Activated naive CD4-positive, alpha-beta T cell treated with anti-CD3 and anti-CD28 coated beads, Interleukin-2, amount 50 U/mL, for 72 hours (primary cell): ENCODE measurements around the gene BMP4. TPM values are rescaled to one million over a fixed set of nuclear protein-coding genes. Genes with fewer than 3 reads are reported as not detected.
A peak's percentile ranks its signal among the peaks of the same experiment; 100 is the strongest.
"Not testable (repeated sequence)": the region's sequence is repeated elsewhere in the genome, so short reads cannot be mapped to it uniquely, and the experiment has no call there.

Experiments used
- ATAC-seq, 2 donors: fragments of 150-1000 bp; cut with Tn5 transposase; 2 replicates each; pipeline ENCODE4 v1.10.0; 2021; ENCODE audit warnings: mild to moderate bottlenecking in 2 of 2, moderate library complexity in 2 of 2
- DNase-seq, 2 donors: peaks; one replicate each; pipeline ENCODE4 v3.0.0; 2021 to 2022; ENCODE audit warnings: low spot score in 2 of 2
- H3K27ac Mint-ChIP-seq, 2 donors: one replicate each; pipeline ENCODE4 v1.8.0; 2022; ENCODE audit warnings: mild to moderate bottlenecking in 2 of 2, mixed read lengths in 2 of 2
- H3K36me3 Mint-ChIP-seq, 2 donors: one replicate each; pipeline ENCODE4 v1.8.0; 2022; ENCODE audit warnings: mixed read lengths in 2 of 2
- H3K9me3 Mint-ChIP-seq, 2 donors: one replicate each; pipeline ENCODE4 v1.8.0; 2022; ENCODE audit warnings: mixed read lengths in 2 of 2
- total RNA-seq, 2 donors: library from RNA; stranded (reverse); gene quantifications; one replicate each; pipeline ENCODE4 v1.2.3, GENCODE V29; 2022

The BMP4 gene
- total RNA-seq: not detected

GRCh38 chr14:53956427-53957201 is at the start of gene BMP4:
Gene BMP4, minus strand, starts transcription at chr14:53956825. Its CDS starts 4,603 bp downstream, at chr14:53952222.
- ATAC-seq (peak; percentile 43), DNase-seq (no peak)
- no peak within 1 kb of the TSS for H3K27ac Mint-ChIP-seq
- H3K36me3 Mint-ChIP-seq: peaks cover 0 to 6% of the 10 kb centered on the region in 2 donors
- no peaks in the 10 kb centered on the region for H3K9me3 Mint-ChIP-seq

DNA sequence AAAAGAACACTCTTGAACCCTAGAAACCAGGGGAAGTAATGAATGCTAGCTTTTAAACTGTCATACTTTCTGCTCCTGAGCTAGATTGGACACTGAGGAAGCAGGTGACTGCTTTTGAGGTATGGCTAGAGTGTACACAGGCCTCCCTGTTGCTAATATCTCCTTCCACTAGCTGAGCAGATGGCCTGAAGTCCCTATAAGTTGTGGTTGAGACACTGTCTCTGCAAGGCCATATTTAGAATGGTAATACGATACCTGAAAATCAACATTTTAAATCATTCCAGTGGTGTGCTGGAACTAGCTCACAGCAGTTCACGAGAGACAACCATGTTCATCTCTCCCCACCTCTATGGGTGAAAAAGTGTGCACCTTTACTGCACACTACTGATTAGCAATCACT is 46.4 kb upstream of the BMP4 start:
- Mint-ChIP-seq H3K9me3 (peaks cover 11 to 15% of the 10 kb centered on the region in 2 donors), H3K36me3 (peaks cover 5 to 9% of the 10 kb centered on the region in 2 donors), H3K27ac (no peak overlapping the region)
- no peak for ATAC-seq
- no peak for DNase-seq

- ATAC-seq (no peak), DNase-seq (no peak)
- Mint-ChIP-seq H3K27ac (no peak overlapping the region), H3K9me3 (peaks cover 11 to 15% of the 10 kb centered on the region in 2 donors), H3K36me3 (peaks cover 5 to 9% of the 10 kb centered on the region in 2 donors)
Observed at GRCh38 chr14:54002653-54003052, 46.0 kb upstream of the BMP4 start.

- Mint-ChIP-seq H3K36me3 (peaks cover 3 to 5% of the 10 kb centered on the region in 2 donors), H3K9me3 (peaks cover 4 to 5% of the 10 kb centered on the region in 2 donors), H3K27ac (no peak overlapping the region)
- DNase-seq: no peak
- ATAC-seq: no peak
Observed at GRCh38 chr14:54001189-54001878, 44.7 kb upstream of the BMP4 start.

DNA sequence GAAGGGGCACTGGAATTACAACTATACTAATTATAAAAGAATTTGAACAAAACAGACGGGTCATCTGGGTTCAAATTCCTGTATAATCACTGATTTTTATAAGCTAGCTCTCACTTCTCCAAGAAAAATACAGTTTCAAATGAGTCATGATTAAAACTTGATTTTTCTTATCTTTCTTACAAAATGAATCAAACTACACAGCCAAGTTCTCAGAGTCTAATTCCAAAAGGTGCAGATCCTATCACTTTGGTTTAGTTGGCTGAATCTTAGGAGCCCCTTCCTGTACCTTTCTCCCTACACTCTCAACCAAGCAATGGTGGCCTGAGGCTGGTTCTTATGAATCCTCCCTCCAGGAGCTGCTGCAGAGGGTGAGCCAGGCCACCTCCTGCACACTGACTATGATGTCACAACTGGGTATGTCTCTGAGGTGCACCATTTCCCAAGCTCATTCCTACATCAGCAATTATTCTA is 43.8 kb upstream of the BMP4 start:
- ATAC-seq: no peak

DNA sequence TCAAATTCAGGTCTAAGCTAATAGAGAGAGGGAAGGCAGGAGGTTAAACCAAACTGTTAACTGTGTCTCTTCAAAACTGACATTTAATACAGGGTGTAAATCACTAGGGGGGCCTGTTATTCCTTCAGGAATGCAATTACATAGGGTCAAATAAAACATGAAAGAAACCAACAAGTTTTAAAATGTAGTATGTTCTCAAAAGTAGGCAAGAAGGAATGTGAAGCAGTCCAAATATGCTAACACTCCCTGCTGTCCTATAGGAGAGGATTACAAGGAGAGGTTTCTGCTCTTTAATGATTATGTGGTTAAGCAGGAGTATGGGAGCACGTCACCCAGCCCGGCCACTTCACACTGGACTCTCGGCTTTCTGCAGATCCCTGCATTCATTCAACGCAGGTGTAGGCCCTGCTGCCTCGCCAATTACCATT is 42.5 kb upstream of the BMP4 start:
- ATAC-seq (no peak), DNase-seq (no peak)
- Mint-ChIP-seq H3K36me3 (no peaks in the 10 kb centered on the region), H3K9me3 (no peaks in the 10 kb centered on the region), H3K27ac (no peak overlapping the region)

More for the DNA sequence above, 43.8 kb upstream of the BMP4 start:
- no peak overlapping the region for H3K27ac Mint-ChIP-seq
- no peaks in the 10 kb centered on the region for H3K36me3 Mint-ChIP-seq
- DNase-seq: no peak
- H3K9me3 Mint-ChIP-seq: no peaks in the 10 kb centered on the region

- no peak for DNase-seq
- no peak for ATAC-seq
- no peak overlapping the region for H3K27ac Mint-ChIP-seq
- H3K36me3 Mint-ChIP-seq: no peaks in the 10 kb centered on the region
- no peaks in the 10 kb centered on the region for H3K9me3 Mint-ChIP-seq
Observed at GRCh38 chr14:53996041-53996440, 39.4 kb upstream of the BMP4 start.

DNA sequence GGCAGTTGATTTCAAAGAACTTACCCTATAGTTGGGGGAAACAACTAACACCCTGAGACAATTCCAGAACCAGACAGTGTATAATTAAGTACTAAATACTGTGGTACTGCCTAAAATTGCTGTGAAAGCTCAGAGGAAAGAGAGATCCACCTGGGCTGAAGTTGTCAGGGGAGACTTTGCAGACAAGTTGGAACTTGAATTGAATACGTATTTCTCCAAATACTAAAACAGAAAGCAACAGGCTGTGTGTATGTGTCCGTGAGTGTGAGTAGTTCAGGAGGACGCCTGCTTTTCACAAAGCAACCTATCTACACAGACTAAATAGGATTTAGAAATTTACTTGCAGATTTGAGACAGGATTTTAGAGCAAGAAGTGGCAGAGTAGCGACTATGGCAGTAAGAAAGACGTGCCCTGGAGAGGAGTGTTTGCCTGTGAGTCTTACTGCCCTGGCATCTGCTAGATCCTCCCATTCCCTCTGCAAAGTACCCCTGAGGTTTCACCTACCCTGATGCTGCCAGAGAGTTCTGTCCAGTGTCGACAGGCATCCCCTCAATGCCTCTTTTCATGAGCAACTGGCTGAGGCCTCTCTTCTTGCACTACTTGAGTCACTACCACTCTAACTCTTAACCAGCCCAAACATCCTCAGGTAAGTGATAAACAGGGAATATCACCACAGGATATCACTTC is 37.4 kb upstream of the BMP4 start:
- DNase-seq (no peak), ATAC-seq (no peak)
- no peak overlapping the region for H3K27ac Mint-ChIP-seq
- no peaks in the 10 kb centered on the region for H3K36me3 Mint-ChIP-seq
- no peaks in the 10 kb centered on the region for H3K9me3 Mint-ChIP-seq

- peaks cover 8 to 12% of the 10 kb centered on the region in 2 donors for H3K9me3 Mint-ChIP-seq
- no peak for ATAC-seq
- H3K36me3 Mint-ChIP-seq: peaks cover 0 to 10% of the 10 kb centered on the region in 2 donors
Observed at GRCh38 chr14:53990978-53991377, 34.4 kb upstream of the BMP4 start.

DNA sequence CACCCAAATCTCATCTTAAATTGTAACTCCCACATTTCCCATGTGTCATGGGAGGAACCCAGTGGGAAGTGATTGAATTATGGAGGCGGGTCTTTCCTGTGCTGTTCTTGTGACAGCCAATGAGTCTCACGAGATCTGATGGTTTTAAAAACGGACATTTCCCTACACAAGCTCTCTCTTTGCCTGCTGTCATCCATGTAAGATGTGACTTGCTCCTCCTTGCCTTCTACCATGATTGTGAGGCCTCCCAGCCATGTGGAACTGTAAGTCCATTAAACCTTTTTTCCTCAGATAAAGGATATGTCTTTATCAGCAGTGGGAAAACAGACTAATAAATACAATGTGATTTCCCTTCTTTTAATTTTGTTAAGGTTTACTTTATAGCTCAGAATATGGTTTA is 30.1 kb upstream of the BMP4 start:
- Mint-ChIP-seq H3K36me3 (peaks cover 9 to 23% of the 10 kb centered on the region in 2 donors), H3K9me3 (peaks cover 17 to 22% of the 10 kb centered on the region in 2 donors)
- not testable (repeated sequence) for ATAC-seq, DNase-seq, H3K27ac Mint-ChIP-seq

More at GRCh38 chr14:53990978-53991377, 34.4 kb upstream of the BMP4 start:
- no peak for DNase-seq
- no peak overlapping the region for H3K27ac Mint-ChIP-seq

- H3K9me3 Mint-ChIP-seq: peaks cover 17 to 22% of the 10 kb centered on the region in 2 donors
- not testable (repeated sequence) for H3K27ac Mint-ChIP-seq, ATAC-seq, DNase-seq
- peaks cover 9 to 23% of the 10 kb centered on the region in 2 donors for H3K36me3 Mint-ChIP-seq
Observed at GRCh38 chr14:53984958-53985357, 28.3 kb upstream of the BMP4 start.

GRCh38 chr14:53983112-53983511 is 26.5 kb upstream of the BMP4 start:
- H3K27ac Mint-ChIP-seq: no peak overlapping the region
- H3K9me3 Mint-ChIP-seq: peaks cover 17 to 22% of the 10 kb centered on the region in 2 donors
- H3K36me3 Mint-ChIP-seq: peaks cover 9 to 23% of the 10 kb centered on the region in 2 donors
- ATAC-seq: no peak
- DNase-seq: no peak

- Mint-ChIP-seq H3K9me3 (peaks cover 17 to 18% of the 10 kb centered on the region in 2 donors), H3K27ac (no peak overlapping the region), H3K36me3 (peaks cover 9 to 23% of the 10 kb centered on the region in 2 donors)
- ATAC-seq (no peak), DNase-seq (no peak)
Observed at GRCh38 chr14:53982546-53982945, 25.9 kb upstream of the BMP4 start.

- Mint-ChIP-seq H3K27ac (no peak overlapping the region), H3K36me3 (peaks cover 6% of the 10 kb centered on the region in 2 donors), H3K9me3 (peaks cover 5 to 6% of the 10 kb centered on the region in 2 donors)
- DNase-seq (no peak), ATAC-seq (no peak)
Observed at GRCh38 chr14:53979747-53980642, 23.4 kb upstream of the BMP4 start.

DNA sequence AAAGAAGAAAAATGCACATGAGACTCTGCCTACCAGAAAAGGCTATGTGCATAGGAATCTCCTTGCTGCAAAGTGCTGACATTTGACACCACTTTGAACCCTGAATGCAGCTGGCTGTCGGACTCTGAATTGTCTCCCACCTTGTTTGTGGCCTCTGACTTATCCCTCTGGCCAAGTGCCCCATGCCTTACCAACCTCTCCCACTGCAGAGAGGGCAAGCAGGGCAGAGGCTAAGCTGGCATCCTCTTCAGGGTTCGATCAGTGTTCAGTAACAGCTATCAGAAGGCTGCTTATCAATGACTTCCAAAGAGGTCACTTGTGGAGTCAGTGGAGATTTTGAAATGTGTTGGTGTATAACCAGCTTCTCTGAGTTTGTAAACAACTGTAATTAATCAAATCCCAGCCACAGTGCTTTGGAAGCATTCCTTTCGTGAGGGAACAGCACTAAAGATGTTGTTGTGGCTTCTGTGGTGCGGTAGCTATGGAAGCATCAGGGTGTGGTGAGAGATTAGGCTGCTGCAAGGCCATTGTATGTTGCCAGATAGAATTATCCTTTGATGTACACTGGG is 22.6 kb upstream of the BMP4 start:
- ATAC-seq: no peak
- DNase-seq: no peak

GRCh38 chr14:53978194-53978593 is 21.6 kb upstream of the BMP4 start:
- no peaks in the 10 kb centered on the region for H3K36me3 Mint-ChIP-seq
- no peak overlapping the region for H3K27ac Mint-ChIP-seq
- no peak for DNase-seq
- ATAC-seq: no peak
- no peaks in the 10 kb centered on the region for H3K9me3 Mint-ChIP-seq

More for the DNA sequence above, 22.6 kb upstream of the BMP4 start:
- Mint-ChIP-seq H3K27ac (no peak overlapping the region), H3K36me3 (no peaks in the 10 kb centered on the region), H3K9me3 (no peaks in the 10 kb centered on the region)
